Measurements from ENCODE around the gene PACSIN3.

PACSIN3 gene

GRCh38 chr11:47164321-47164720 is 21.9 kb downstream of the PACSIN3 start:
- Histone ChIP-seq H3K9me2 (ENCODE audit: low read depth, low read length) (no peaks in the 10 kb centered on the region), H3K27me3 (ENCODE audit: insufficient read depth, low read length) (no peaks in the 10 kb centered on the region), H3K9me3 (ENCODE audit: low read length) (no peaks in the 10 kb centered on the region), H3K79me2 (ENCODE audit: insufficient read depth, low read length) (no peaks in the 10 kb centered on the region), H2AFZ (ENCODE audit: low read length) (no peak overlapping the region), H3K4me1 (ENCODE audit: insufficient read depth, low read length, severe bottlenecking) (no peaks in the 10 kb centered on the region), H3F3A (ENCODE audit: insufficient read depth, low read length) (no peaks in the 10 kb centered on the region), H3K4me3 (ENCODE audit: low read depth, low read length, poor library complexity, severe bottlenecking) (no peak overlapping the region), H3K4me2 (ENCODE audit: low read length) (no peak overlapping the region), H4K20me1 (ENCODE audit: insufficient read depth, low read length) (no peaks in the 10 kb centered on the region), H3K9ac (ENCODE audit: low read length) (no peak overlapping the region), H3K36me3 (ENCODE audit: insufficient read depth, low read length) (peaks cover 79% of the 10 kb centered on the region), H3K27ac (ENCODE audit: low read depth, low read length, poor library complexity, severe bottlenecking) (no peak overlapping the region)
- TF ChIP-seq EZH2 (IDR thresholded peaks at IDR 0.05; ENCODE audit: borderline replicate concordance, low read length) = no peak
- no peak for TF ChIP-seq CTCF (IDR thresholded peaks at IDR 0.05; ENCODE audit: low read length)

- Histone ChIP-seq H3F3A (ENCODE audit: insufficient read depth, low read length) (no peaks in the 10 kb centered on the region), H3K27me3 (ENCODE audit: insufficient read depth, low read length) (no peaks in the 10 kb centered on the region), H3K4me2 (ENCODE audit: low read length) (no peak overlapping the region), H3K4me3 (ENCODE audit: low read depth, low read length, poor library complexity, severe bottlenecking) (no peak overlapping the region), H3K9me3 (ENCODE audit: low read length) (no peaks in the 10 kb centered on the region), H3K4me1 (ENCODE audit: insufficient read depth, low read length, severe bottlenecking) (no peaks in the 10 kb centered on the region), H4K20me1 (ENCODE audit: insufficient read depth, low read length) (no peaks in the 10 kb centered on the region), H3K9me2 (ENCODE audit: low read depth, low read length) (no peaks in the 10 kb centered on the region), H3K9ac (ENCODE audit: low read length) (no peak overlapping the region), H3K27ac (ENCODE audit: low read depth, low read length, poor library complexity, severe bottlenecking) (no peak overlapping the region), H2AFZ (ENCODE audit: low read length) (no peak overlapping the region), H3K36me3 (ENCODE audit: insufficient read depth, low read length) (peaks cover 75% of the 10 kb centered on the region), H3K79me2 (ENCODE audit: insufficient read depth, low read length) (no peaks in the 10 kb centered on the region)
- no peak for TF ChIP-seq EZH2 (IDR thresholded peaks at IDR 0.05; ENCODE audit: borderline replicate concordance, low read length)
- TF ChIP-seq CTCF (IDR thresholded peaks at IDR 0.05; ENCODE audit: low read length) = no peak
Observed at GRCh38 chr11:47163898-47164297, 22.3 kb downstream of the PACSIN3 start.

DNA sequence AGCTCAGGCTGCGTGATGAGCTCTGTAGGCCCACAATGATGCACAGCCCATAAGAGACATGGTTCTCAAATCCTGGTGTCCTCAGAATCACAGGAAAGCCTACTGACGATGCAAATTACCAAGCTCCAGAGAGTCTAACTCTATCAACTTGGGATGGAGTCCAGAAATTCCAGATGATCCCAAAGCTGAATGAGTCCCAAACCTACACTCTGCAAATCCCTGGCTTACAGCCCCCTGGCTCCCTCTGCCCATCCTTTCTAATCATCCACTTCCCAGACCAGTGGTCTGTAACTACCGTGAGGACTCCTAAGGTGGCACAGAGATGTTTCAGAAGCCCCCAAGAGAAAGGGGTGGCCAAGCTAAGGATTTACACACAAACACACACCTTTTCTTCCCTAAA is 23.0 kb downstream of the PACSIN3 start:
- H3K4me2 ChIP-seq (ENCODE audit: low read length) = no peak overlapping the region
- no peaks in the 10 kb centered on the region for H3K4me1 ChIP-seq (ENCODE audit: insufficient read depth, low read length, severe bottlenecking)
- H4K20me1 ChIP-seq (ENCODE audit: insufficient read depth, low read length) = no peaks in the 10 kb centered on the region
- H3K36me3 ChIP-seq (ENCODE audit: insufficient read depth, low read length) = peaks cover 69% of the 10 kb centered on the region
- H3K79me2 ChIP-seq (ENCODE audit: insufficient read depth, low read length) = no peaks in the 10 kb centered on the region
- H3K9me2 ChIP-seq (ENCODE audit: low read depth, low read length) = no peaks in the 10 kb centered on the region
- no peak overlapping the region for H2AFZ ChIP-seq (ENCODE audit: low read length)
- H3K4me3 ChIP-seq (ENCODE audit: low read depth, low read length, poor library complexity, severe bottlenecking) = no peak overlapping the region
- H3K27me3 ChIP-seq (ENCODE audit: insufficient read depth, low read length) = no peaks in the 10 kb centered on the region
- no peak overlapping the region for H3K27ac ChIP-seq (ENCODE audit: low read depth, low read length, poor library complexity, severe bottlenecking)
- H3K9ac ChIP-seq (ENCODE audit: low read length) = no peak overlapping the region
- TF ChIP-seq CTCF (IDR thresholded peaks at IDR 0.05; ENCODE audit: low read length) (no peak), EZH2 (IDR thresholded peaks at IDR 0.05; ENCODE audit: borderline replicate concordance, low read length) (no peak)
- H3F3A ChIP-seq (ENCODE audit: insufficient read depth, low read length) = no peaks in the 10 kb centered on the region
- no peaks in the 10 kb centered on the region for H3K9me3 ChIP-seq (ENCODE audit: low read length)

Data from OCI-LY1 (cell line).